ENCODE measurements around the gene TMTC2.

TMTC2 gene

GRCh38 chr12:82805812-82806497 lies 119.2 kb downstream of the TMTC2 start:
- no peak overlapping the region for H3K4me3 ChIP-seq (ENCODE audit: low read depth, low read length)
- POLR2A ChIA-PET, result no interaction called here
- CTCF ChIA-PET, result no interaction called here
- H3K36me3 ChIP-seq (ENCODE audit: control insufficient read depth in 2 of 2, insufficient read depth in 1 of 2, low read length in 2 of 2), result no peaks in the 10 kb centered on the region
- no peak for TF ChIP-seq ZNF416 (tag by site-specific recombination; IDR thresholded peaks at IDR 0.05)
- no peak for TF ChIP-seq ZNF658 (tag by site-specific recombination; IDR thresholded peaks at IDR 0.05)
- TF ChIP-seq TCF7L2 (IDR thresholded peaks at IDR 0.05; ENCODE audit: borderline replicate concordance, low read depth, low read length), result no peak
- TF ChIP-seq MZF1 (tag by site-specific recombination; IDR thresholded peaks at IDR 0.05; ENCODE audit: borderline replicate concordance), result no peak
- no peak for TF ChIP-seq ZNF561 (tag by site-specific recombination; IDR thresholded peaks at IDR 0.05; ENCODE audit: borderline replicate concordance)
- no peak for TF ChIP-seq ZNF221 (tag by site-specific recombination; IDR thresholded peaks at IDR 0.05; ENCODE audit: borderline replicate concordance)
- no peak for TF ChIP-seq ZNF155 (tag by site-specific recombination; IDR thresholded peaks at IDR 0.05)
- TF ChIP-seq GLI2 (tag by site-specific recombination; IDR thresholded peaks at IDR 0.05; ENCODE audit: borderline replicate concordance, low read depth), result no peak
- TF ChIP-seq ZNF654 (tag by site-specific recombination; IDR thresholded peaks at IDR 0.05; ENCODE audit: low read depth), result no peak
- no peak for TF ChIP-seq ZNF169 (tag by site-specific recombination; IDR thresholded peaks at IDR 0.05)
- TF ChIP-seq ZNF335 (tag by site-specific recombination; conservative IDR thresholded peaks at IDR 0.05), result no peak
- TF ChIP-seq ZNF792 (tag by site-specific recombination; IDR thresholded peaks at IDR 0.05), result no peak
- TF ChIP-seq ZNF529 (tag by site-specific recombination; IDR thresholded peaks at IDR 0.05; ENCODE audit: insufficient replicate concordance), result no peak
- TF ChIP-seq ZNF175 (tag by site-specific recombination; IDR thresholded peaks at IDR 0.05), result no peak
- no peak for TF ChIP-seq ZNF777 (tag by site-specific recombination; IDR thresholded peaks at IDR 0.05; ENCODE audit: borderline replicate concordance)
- no peak for TF ChIP-seq SP3 (tag by site-specific recombination; IDR thresholded peaks at IDR 0.05)
- TF ChIP-seq ZNF10 (tag by site-specific recombination; IDR thresholded peaks at IDR 0.05), result no peak
- TF ChIP-seq ZBTB17 (tag by site-specific recombination; IDR thresholded peaks at IDR 0.05), result no peak
- no peak for TF ChIP-seq KLF16 (tag by site-specific recombination; IDR thresholded peaks at IDR 0.05)
- no peak for TF ChIP-seq PRDM6 (tag by site-specific recombination; IDR thresholded peaks at IDR 0.05)
- no peaks in the 10 kb centered on the region for H3K4me1 ChIP-seq (ENCODE audit: control insufficient read depth, insufficient read depth, low read length)
- H3K27ac ChIP-seq (ENCODE audit: extremely low read depth, low read depth, low read length), result no peak overlapping the region
- H3K9me3 ChIP-seq (ENCODE audit: control insufficient read depth, insufficient read depth, low read depth, low read length), result no peaks in the 10 kb centered on the region

- Histone ChIP-seq H3K4me3 (ENCODE audit: low read depth, low read length) (no peak overlapping the region), H3K4me1 (ENCODE audit: control insufficient read depth, insufficient read depth, low read length) (no peaks in the 10 kb centered on the region), H3K9me3 (ENCODE audit: control insufficient read depth, insufficient read depth, low read depth, low read length) (no peaks in the 10 kb centered on the region), H3K27ac (ENCODE audit: extremely low read depth, low read depth, low read length) (no peak overlapping the region), H3K36me3 (ENCODE audit: control insufficient read depth in 2 of 2, insufficient read depth in 1 of 2, low read length in 2 of 2) (no peaks in the 10 kb centered on the region)
- no peak for TF ChIP-seq ZBTB6 (tag by site-specific recombination; IDR thresholded peaks at IDR 0.05)
- TF ChIP-seq KLF7 (tag by site-specific recombination; IDR thresholded peaks at IDR 0.05; ENCODE audit: borderline replicate concordance), result no peak
- TF ChIP-seq, protein P1, sequence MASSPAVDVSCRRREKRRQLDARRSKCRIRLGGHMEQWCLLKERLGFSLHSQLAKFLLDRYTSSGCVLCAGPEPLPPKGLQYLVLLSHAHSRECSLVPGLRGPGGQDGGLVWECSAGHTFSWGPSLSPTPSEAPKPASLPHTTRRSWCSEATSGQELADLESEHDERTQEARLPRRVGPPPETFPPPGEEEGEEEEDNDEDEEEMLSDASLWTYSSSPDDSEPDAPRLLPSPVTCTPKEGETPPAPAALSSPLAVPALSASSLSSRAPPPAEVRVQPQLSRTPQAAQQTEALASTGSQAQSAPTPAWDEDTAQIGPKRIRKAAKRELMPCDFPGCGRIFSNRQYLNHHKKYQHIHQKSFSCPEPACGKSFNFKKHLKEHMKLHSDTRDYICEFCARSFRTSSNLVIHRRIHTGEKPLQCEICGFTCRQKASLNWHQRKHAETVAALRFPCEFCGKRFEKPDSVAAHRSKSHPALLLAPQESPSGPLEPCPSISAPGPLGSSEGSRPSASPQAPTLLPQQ (tag by site-specific recombination; IDR thresholded peaks at IDR 0.05), result no peak
- ChIA-PET CTCF (interaction anchor here (0.7 kb wide), 1 partner anchor 456 kb away, joined by 4 read pairs; no protein-coding TSS in a partner anchor), POLR2A (no interaction called here)
Measured at GRCh38 chr12:82807132-82807737, 120.5 kb downstream of the TMTC2 start.
